HPDE6-E6E7 (cell line): ENCODE results near the gene SHANK3.
"Not testable (repeated sequence)": the region's sequence is repeated elsewhere in the genome, so short reads cannot be mapped to it uniquely, and the experiment has no call there.

Experiments
- DNase-seq: peaks from one replicate; pipeline ENCODE4 v3.0.0; 2011; ENCODE audit warnings: missing footprints; ENCODE audit errors: extremely low spot score

SHANK3 gene

GRCh38 chr22:50653256-50653655, 19.4 kb upstream of the SHANK3 start:
- DNase-seq, result no peak

- DNase-seq, result not testable (repeated sequence)
Observed at GRCh38 chr22:50654664-50655063, 18.0 kb upstream of the SHANK3 start.

DNA sequence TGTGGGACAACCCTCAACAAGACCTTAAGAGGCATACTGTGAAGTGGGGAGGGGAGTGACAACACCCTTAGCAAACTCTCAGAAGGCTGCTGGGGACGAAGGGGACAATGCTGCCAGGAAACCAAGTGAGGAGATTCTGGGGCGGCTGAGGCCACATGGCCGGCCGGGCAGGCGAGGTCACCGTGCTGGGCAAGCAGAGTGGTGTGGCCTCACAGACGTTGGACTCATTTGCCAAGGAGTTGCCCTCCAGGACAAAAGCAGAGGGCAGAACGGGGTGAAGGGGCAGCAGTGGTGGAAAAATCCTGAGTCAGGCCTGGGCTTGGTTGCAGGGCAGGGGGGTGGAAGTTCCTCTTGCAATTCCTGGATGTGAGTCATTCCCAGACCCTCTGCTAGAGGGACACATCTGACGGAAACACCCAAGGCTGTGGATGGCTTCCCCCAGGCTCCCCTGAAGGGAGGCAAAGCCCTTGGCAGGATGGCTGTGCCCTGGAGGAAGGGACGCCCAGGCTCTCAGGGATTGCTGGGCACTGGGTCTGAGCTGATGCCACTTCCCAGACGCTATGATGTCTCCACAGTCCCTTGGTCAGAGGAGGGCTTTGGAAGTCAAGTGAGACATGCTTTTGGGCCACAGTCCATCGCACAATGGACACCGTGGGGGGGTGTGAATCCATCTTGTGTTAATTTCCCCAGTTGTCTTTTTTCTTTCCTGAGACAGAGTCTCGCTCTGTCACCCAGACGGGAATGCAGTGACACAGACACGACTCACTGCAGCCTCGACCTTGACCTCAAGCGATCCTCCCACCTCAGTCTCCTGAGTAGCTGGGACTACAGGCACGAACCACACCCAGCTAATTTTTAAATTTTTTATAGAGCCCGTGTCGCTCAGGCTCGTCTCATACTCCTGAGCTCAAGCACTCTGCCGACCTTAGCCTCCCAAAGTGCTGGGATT, 16.2 kb upstream of the SHANK3 start:
- no peak for DNase-seq

GRCh38 chr22:50657925-50658324, 14.7 kb upstream of the SHANK3 start:
- no peak for DNase-seq

- DNase-seq, result not testable (repeated sequence)
Observed at GRCh38 chr22:50659711-50660110, 12.9 kb upstream of the SHANK3 start.

DNA sequence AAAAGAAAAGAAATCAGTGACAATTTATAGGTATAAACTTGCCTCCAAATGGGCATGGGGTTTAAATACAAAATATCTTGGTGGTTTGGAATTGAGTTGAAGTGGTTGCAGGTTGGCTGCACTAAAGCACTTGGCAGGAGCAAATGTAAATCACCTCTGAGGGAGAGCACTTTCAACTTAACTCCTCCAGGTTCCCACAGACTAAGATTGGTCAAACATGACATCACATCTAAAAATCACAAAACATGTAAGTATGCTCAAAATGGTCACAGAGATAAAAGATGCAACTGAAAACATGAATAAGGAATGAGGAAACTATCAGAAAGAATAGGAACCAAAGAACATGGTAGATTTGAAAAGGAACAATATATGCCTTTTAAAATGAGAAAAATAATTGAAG, 12.3 kb upstream of the SHANK3 start:
- DNase-seq, result no peak

GRCh38 chr22:50665212-50665611, 7.4 kb upstream of the SHANK3 start:
- DNase-seq, result no peak

- no peak for DNase-seq
Observed at GRCh38 chr22:50665738-50666137, 6.9 kb upstream of the SHANK3 start.

GRCh38 chr22:50670513-50670912, 2.1 kb upstream of the SHANK3 start:
- no peak for DNase-seq

DNA sequence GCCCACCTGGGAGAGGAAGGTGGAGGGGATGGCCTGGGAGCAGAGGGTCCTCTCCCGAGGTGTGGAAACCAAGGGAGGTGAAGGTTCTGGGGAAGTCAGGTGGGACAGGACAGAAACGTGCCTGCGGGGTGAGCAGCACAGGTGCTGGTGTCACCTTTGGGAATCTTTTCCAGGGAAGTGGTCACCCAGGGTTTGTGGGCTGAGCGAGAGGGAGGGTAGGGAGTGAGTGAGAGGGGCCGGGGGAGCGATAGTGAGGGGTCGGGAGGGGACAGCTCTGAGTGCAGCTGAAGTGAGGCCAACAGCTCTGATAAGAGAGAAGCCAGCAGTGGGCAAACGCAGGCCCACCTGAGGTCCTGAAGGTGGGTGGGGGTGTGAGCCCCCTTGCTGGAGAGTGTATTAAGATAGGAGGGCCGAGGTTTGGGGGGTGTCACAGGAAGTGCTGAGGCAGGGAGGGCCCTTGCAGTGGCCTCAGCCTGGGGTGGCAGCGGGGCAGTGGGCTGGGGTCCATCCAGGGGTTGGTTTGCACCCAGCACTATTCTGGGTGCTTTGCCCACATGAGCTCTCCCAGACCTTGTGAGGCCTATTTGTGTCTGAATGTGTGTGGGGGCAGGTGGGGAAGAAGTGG, 1.6 kb upstream of the SHANK3 start:
- DNase-seq, result no peak

DNA sequence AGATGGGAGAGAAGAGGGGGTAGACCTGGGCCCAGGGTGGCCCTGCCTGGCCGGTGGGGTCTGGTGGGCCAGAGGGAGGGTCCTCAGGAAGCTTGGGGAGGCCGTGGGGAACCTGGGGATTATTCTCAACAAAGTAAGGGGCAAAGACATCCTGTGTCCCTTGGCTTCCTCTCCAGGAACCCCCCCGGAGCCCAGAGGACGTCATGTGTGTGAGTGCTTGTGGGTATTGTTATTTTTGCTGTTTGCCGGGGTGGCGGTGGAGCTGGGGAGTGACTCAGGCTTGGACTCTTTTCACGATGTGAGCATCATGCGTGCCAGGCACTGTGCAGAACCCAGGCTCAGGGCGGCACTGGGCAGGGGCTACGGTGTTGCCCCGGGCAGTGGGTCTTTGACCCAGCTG, 982 bp upstream of the SHANK3 start:
- DNase-seq, result no peak

DNA sequence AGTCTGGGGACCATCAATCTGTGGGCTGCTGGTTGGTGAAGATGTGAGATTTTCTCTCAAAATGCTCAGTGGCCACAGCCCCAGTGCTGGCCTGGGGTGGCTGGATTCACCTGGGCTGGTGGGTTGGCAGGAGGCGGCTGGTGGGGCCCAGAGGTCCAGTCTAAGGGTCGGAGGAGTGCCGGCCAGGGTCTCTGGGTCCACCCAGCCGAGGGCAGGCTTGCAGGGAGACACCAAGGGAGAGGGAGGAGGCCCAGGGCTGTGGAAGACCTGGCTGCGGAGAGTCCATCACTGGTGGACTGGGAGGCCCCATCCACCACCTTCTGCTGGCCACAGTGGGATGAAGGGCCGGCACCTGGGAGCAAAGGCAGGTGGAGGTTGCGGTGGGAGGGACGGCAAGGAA, 582 bp upstream of the SHANK3 start:
- DNase-seq, result no peak

DNA sequence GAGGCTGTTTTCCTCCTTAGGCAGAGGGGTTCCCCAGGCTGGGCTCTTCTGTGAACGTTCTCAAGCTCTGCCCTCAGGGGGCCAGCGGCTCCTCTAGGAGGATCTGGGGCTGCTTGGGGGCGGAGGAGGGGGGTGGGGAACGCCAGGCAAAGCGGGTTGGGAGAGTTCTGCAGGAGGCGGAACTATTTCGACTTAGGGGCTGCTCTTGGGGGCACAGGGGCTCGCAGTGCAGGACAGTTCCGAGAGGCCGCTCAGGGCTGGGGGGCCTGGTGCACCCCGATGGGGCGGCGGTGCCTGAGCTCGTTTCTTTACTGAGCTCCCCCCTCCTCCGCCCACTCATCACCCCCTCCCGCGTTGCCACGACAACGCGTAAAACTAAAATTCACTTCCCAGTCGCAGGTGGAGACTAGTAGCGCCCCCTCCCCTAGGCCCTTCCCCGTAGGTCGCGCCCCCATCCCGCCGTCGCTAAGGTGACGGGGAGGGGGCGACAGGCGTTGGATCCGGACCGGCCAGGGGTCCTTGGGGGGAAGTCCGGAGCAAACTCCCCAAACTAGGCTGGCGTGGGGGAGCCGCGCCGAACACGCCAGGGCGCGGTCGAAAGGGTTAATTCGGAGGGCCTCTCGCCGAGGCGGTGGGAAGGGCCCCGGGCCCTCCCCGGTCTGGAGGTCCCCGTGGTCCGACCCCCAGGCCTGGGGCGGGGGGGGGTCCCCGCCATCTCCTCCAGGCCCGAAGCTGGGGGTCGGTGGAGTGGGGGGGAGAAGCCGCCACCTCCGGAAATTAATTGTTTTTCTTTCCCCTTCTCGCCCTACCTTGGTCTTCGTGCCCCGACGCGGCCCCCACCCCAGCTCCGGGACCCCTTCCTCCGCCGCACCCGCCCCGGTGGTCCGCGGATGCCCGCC, 857 bp downstream of the SHANK3 start:
- no peak for DNase-seq

- DNase-seq, result no peak
Observed at GRCh38 chr22:50674130-50674500, 1.5 kb downstream of the SHANK3 start.

DNA sequence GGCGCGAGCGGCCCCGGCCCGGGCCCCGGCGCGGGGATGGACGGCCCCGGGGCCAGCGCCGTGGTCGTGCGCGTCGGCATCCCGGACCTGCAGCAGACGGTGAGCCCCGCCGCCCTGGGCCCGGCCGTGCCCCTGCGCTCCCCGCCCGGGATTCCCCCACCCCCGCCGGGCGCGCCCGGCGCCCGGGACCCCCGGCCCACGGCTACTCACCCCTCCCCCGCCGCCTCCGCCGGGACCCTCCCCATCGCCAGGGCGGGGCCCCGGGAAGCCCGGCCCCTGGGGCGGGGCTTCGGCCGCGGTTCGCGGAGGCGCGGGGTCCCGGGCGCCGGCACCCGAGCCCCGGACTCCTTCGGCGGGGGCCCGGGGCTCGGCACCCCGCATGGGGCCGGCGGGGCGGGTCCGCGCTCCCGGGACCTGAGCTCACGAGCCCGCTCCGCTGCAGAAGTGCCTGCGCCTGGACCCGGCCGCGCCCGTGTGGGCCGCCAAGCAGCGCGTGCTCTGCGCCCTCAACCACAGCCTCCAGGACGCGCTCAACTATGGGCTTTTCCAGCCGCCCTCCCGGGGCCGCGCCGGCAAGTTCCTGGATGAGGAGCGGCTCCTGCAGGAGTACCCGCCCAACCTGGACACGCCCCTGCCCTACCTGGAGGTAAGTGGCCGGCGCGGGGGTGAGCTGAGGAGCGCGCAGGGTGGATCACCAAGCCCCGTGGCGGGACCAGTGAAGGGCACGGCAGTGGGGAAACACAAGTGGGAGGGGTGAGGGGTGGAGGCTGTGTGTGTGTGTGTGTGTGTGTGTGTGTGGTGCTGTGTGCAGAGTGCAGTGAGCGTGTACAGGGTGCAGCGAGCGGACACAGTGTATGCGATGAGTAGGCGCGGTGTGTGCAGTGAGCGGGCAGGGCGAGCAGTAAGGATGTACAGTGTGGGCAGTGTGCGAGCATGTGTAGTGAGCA, 2.3 kb downstream of the SHANK3 start:
- peak; percentile 70 for DNase-seq

- no peak for DNase-seq
Observed at GRCh38 chr22:50675553-50676179, 3.0 kb downstream of the SHANK3 start.

DNA sequence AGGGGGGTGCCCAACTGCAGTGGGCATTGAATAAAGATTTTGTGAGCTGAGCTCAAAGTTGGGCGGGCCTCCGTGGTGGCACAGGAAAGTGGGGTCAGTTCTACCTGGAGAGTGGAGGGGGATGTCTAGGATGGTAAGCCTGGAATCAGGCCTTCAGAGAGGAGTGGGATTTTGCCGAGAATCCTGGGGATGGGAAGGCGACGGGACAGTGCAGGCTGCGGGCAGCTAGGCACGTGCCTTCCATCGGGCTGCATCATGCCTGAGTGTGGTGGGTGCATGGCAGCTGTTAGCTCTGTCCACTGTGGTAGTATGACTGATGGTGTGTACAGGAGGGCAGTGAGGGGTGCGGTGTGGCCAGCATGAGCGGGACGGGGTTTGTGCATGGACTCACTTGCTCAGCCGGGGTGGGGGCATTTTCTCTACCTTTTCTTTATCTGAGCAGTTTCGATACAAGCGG, 3.6 kb downstream of the SHANK3 start:
- DNase-seq, result no peak

DNA sequence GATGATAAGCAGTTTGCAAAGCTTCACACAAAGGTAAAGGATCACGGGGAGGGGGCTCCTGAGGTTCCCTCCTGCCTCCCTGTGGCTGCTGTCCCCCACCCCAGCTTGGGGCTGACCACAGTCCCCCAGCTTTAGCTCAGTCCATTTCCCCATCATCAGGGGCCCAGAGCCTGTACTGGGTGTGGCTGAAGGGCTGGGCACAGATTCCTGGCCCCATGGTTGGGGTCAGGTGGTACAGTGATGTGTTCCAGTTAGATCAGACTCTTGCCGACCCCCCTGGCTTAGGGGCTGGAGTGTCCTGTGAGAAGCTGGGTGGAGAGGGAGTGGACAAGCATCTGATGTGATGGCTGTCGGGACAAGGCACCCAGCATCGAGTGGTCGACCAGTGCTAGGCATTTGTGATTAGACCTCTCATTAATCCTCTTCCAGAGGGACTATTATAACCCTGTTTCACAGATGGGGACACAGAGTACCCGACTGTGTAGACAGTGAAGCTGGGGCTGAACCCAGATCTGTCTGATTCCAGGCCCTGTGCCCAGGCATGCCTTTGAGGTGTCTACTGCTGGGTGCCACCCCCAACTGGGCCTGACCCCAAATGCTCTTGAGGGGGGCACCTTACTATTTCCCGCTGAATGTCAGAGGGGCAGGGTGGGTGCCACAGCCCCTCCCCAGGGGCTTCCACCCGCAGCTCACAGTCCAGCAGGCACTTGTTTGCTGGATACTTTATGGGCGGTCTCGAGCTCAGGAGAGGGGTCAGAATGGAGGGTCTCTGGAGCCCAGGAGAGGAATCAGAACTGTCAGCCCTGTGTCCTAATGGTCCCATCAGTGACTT, 4.3 kb downstream of the SHANK3 start:
- no peak for DNase-seq

- DNase-seq, result no peak
Observed at GRCh38 chr22:50677493-50678217, 5.0 kb downstream of the SHANK3 start.
